Duodenal mucosa (tissue), 2 donors: ENCODE results near the gene NSUN5.

Experiments
- H3K27ac ChIP-seq: one replicate; pipeline ENCODE4 v1.7.0; 2013; ENCODE audit warnings: low read depth, low read length
- H3K27me3 ChIP-seq, 2 donors: one replicate each; pipeline ENCODE4 v1.7.0; 2013; ENCODE audit warnings: low read length in 2 of 2, control low read depth in 1 of 2; ENCODE audit not compliant: insufficient read depth in 2 of 2, control insufficient read depth in 1 of 2
- H3K36me3 ChIP-seq, 2 donors: one replicate each; pipeline ENCODE4 v1.7.0; 2013; ENCODE audit warnings: low read length in 2 of 2, control low read depth in 1 of 2; ENCODE audit not compliant: insufficient read depth in 2 of 2, control insufficient read depth in 1 of 2
- H3K4me1 ChIP-seq, 2 donors: one replicate each; pipeline ENCODE4 v1.7.0; 2013; ENCODE audit warnings: low read length in 2 of 2, control low read depth in 1 of 2; ENCODE audit not compliant: insufficient read depth in 2 of 2, control insufficient read depth in 1 of 2
- H3K4me3 ChIP-seq, 2 donors: one replicate each; pipeline ENCODE4 v1.7.0; 2013; ENCODE audit warnings: low read length in 2 of 2, low read depth in 1 of 2
- H3K9ac ChIP-seq, 2 donors: one replicate each; pipeline ENCODE4 v1.7.0; 2013; ENCODE audit warnings: low read length in 2 of 2, low read depth in 1 of 2
- H3K9me3 ChIP-seq, 2 donors: one replicate each; pipeline ENCODE4 v1.7.0; 2013; ENCODE audit warnings: low read length in 2 of 2, control low read depth in 1 of 2; ENCODE audit not compliant: control insufficient read depth in 1 of 2

Gene NSUN5

GRCh38 chr7:73308665-73309214 is at the start of gene NSUN5:
NSUN5 (minus strand) TSS chr7:73308826; CDS start chr7:73308790, 36 bp downstream.
- no peaks in the 10 kb centered on the region for H3K27me3 ChIP-seq
- no peaks in the 10 kb centered on the region for H3K9me3 ChIP-seq
- peak within 1 kb of the TSS; percentile 6 for H3K27ac ChIP-seq
- peak within 1 kb of the TSS; percentile 78 to 87 for H3K4me3 ChIP-seq
- peak within 1 kb of the TSS; percentile 51 to 54 for H3K9ac ChIP-seq
- H3K36me3 ChIP-seq: peaks cover 3 to 21% of the 10 kb centered on the region in 2 donors
- H3K4me1 ChIP-seq: peaks cover 4 to 9% of the 10 kb centered on the region in 2 donors

DNA sequence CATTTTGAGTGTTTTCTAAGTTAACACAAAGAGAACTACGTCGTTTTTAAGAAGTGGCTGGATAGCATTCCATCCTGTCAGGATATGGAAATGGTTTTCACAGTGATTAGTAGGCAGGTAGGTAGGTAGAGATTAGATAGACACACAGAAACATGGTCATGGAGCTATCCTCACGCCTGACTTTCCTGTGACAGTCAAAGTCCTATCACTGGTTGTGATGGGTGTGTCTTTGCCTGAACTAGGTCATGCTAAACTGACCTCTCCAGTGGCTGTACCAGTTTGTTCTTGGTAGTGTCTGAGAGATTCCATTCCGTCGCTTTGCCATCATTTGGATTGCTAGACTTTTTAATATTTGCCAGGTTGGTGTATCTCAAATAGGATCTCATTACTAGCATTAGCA is 47.5 kb upstream of the NSUN5 start:
- Histone ChIP-seq H3K36me3 (no peaks in the 10 kb centered on the region), H3K9ac (no peak overlapping the region), H3K9me3 (no peaks in the 10 kb centered on the region), H3K27ac (no peak overlapping the region), H3K4me3 (no peak overlapping the region), H3K27me3 (no peaks in the 10 kb centered on the region), H3K4me1 (peaks cover 4 to 7% of the 10 kb centered on the region in 2 donors)

DNA sequence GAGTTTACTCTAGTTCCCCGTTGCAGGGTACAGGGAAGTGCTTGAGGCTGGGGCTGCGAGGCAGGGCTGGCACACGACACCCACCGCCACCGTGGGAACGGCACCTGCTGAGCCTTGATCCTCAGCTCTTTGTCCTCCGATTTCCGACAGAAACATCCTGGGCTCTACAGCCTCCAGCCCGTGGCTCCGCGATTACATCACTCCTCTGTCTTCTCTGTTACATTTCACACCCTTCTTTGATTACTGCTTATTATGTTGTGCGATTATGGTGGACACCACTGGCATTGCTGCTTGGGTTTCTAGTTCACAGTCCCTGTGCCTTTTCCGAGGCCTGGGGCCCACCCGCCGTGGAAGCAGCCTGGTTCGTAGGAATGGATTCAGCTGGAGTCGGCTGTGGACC is 46.2 kb upstream of the NSUN5 start:
- H3K4me3 ChIP-seq: no peak overlapping the region
- H3K9ac ChIP-seq: no peak overlapping the region
- H3K27me3 ChIP-seq: no peaks in the 10 kb centered on the region
- no peaks in the 10 kb centered on the region for H3K36me3 ChIP-seq
- peaks cover 4 to 7% of the 10 kb centered on the region in 2 donors for H3K4me1 ChIP-seq
- H3K27ac ChIP-seq: no peak overlapping the region
- no peaks in the 10 kb centered on the region for H3K9me3 ChIP-seq

GRCh38 chr7:73354196-73354595 is 45.6 kb upstream of the NSUN5 start:
- H3K27me3 ChIP-seq: no peaks in the 10 kb centered on the region
- H3K9ac ChIP-seq: no peak overlapping the region
- H3K36me3 ChIP-seq: no peaks in the 10 kb centered on the region
- H3K4me3 ChIP-seq: no peak overlapping the region
- H3K9me3 ChIP-seq: no peaks in the 10 kb centered on the region
- H3K27ac ChIP-seq: no peak overlapping the region
- H3K4me1 ChIP-seq: peaks cover 4 to 7% of the 10 kb centered on the region in 2 donors

DNA sequence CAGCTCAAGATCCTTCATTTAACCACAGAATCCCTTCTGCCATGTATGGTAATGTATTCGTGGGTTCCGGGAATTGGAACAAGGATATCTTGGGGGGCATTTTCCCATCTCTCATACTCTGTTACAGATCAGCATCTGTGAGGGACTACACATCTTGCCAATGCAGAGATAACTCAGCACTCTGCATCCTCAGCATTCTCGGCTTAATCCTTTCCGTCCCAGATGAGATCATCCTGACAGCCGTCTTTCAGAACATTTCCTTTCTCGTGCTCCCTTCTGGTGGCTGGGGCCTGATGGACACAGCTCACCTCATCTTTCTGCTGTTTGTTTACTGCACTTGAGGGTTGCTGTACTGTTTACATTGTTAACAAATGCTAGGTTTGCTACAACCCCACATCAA is 44.6 kb upstream of the NSUN5 start:
- Histone ChIP-seq H3K9me3 (no peaks in the 10 kb centered on the region), H3K27me3 (no peaks in the 10 kb centered on the region), H3K9ac (no peak overlapping the region), H3K4me3 (no peak overlapping the region), H3K36me3 (no peaks in the 10 kb centered on the region), H3K4me1 (peaks cover 3% of the 10 kb centered on the region in 2 donors), H3K27ac (no peak overlapping the region)

- H3K27me3 ChIP-seq: no peaks in the 10 kb centered on the region
- H3K36me3 ChIP-seq: no peaks in the 10 kb centered on the region
- no peak overlapping the region for H3K27ac ChIP-seq
- H3K4me1 ChIP-seq: no peaks in the 10 kb centered on the region
- H3K9me3 ChIP-seq: no peaks in the 10 kb centered on the region
- H3K4me3 ChIP-seq: no peak overlapping the region
- no peak overlapping the region for H3K9ac ChIP-seq
These were observed 44.2 kb upstream of the NSUN5 start for GRCh38 chr7:73352784-73353183.

- Histone ChIP-seq H3K27me3 (no peaks in the 10 kb centered on the region), H3K27ac (no peak overlapping the region), H3K9ac (no peak overlapping the region), H3K4me3 (no peak overlapping the region), H3K36me3 (no peaks in the 10 kb centered on the region), H3K4me1 (no peaks in the 10 kb centered on the region), H3K9me3 (no peaks in the 10 kb centered on the region)
These were observed 43.0 kb upstream of the NSUN5 start for GRCh38 chr7:73351447-73352167.

GRCh38 chr7:73350306-73351068 is 41.9 kb upstream of the NSUN5 start:
- no peak overlapping the region for H3K27ac ChIP-seq
- no peaks in the 10 kb centered on the region for H3K27me3 ChIP-seq
- no peak overlapping the region for H3K9ac ChIP-seq
- peaks cover 0 to 3% of the 10 kb centered on the region in 2 donors for H3K4me1 ChIP-seq
- no peaks in the 10 kb centered on the region for H3K36me3 ChIP-seq
- no peak overlapping the region for H3K4me3 ChIP-seq
- no peaks in the 10 kb centered on the region for H3K9me3 ChIP-seq

DNA sequence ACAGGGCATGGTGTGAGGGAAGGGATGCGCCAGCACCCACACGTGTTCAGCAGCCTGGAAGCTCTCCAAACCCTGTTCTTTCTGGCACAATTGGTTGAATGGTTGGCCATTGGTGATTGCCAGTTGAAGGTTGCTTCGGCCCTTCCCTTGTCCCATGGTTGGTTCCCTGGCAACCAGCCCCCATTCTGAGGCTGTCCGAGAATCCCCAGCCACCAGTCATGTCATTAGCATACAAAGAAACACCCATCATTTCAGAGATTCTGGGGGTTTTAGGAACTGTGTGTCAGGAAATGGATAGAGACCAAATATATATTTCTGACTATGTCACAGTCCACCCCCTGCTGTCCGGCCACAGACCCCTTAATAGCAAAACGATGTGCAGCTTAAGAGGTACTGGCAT is 41.1 kb upstream of the NSUN5 start:
- Histone ChIP-seq H3K4me3 (no peak overlapping the region), H3K4me1 (peaks cover 0 to 8% of the 10 kb centered on the region in 2 donors), H3K9me3 (no peaks in the 10 kb centered on the region), H3K27ac (no peak overlapping the region), H3K27me3 (no peaks in the 10 kb centered on the region), H3K36me3 (no peaks in the 10 kb centered on the region), H3K9ac (no peak overlapping the region)

DNA sequence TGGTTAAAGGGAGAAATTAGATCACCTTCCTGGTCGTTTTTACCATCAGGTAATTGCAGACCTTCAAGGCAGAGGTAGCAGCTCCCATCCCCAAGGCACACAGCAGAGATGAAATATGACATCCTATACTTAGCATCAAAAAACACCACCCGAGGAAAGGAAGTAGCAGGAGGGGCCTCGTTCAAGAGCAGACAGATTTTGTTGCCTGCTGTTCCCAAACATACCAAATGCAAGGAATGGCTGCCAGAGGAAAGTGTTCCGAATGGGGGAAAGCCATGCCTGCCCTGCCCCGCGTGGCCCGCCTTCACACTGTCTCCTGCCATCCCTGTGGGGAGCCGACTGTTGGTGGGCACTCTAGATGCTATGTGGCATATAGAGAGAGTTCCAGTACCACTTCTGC is 37.3 kb upstream of the NSUN5 start:
- no peaks in the 10 kb centered on the region for H3K9me3 ChIP-seq
- no peak overlapping the region for H3K27ac ChIP-seq
- H3K9ac ChIP-seq: no peak overlapping the region
- peaks cover 0 to 8% of the 10 kb centered on the region in 2 donors for H3K4me1 ChIP-seq
- H3K36me3 ChIP-seq: no peaks in the 10 kb centered on the region
- no peaks in the 10 kb centered on the region for H3K27me3 ChIP-seq
- H3K4me3 ChIP-seq: no peak overlapping the region
